ENCODE measurements around the gene SLC20A1. TPM values are rescaled to one million over a fixed set of nuclear protein-coding genes. Genes with fewer than 3 reads are reported as not detected.
"Not testable (repeated sequence)": the region's sequence is repeated elsewhere in the genome, so short reads cannot be mapped to it uniquely, and the experiment has no call there.

The SLC20A1 gene
- total RNA-seq, 1 donor from 2014 or later = 43.5 TPM

- DNase-seq = no peak
- no peaks in the 10 kb centered on the region for H3K4me1 ChIP-seq
Measured at GRCh38 chr2:112607680-112608438, 37.9 kb upstream of the SLC20A1 start.

GRCh38 chr2:112609320-112609719 is 36.4 kb upstream of the SLC20A1 start:
- H3K27me3 ChIP-seq (ENCODE audit: low read depth); H3K4me3 ChIP-seq; DNase-seq; H3K4me1 ChIP-seq; H3K9me3 ChIP-seq; ATAC-seq; H3K36me3 ChIP-seq; H3K27ac ChIP-seq; intact Hi-C loops (cut with DNase I): not testable (repeated sequence)

More at GRCh38 chr2:112607680-112608438, 37.9 kb upstream of the SLC20A1 start:
- H3K4me3 ChIP-seq = no peak overlapping the region
- H3K9me3 ChIP-seq = no peaks in the 10 kb centered on the region
- no peaks in the 10 kb centered on the region for H3K27me3 ChIP-seq (ENCODE audit: low read depth)
- H3K27ac ChIP-seq = no peak overlapping the region
- no peaks in the 10 kb centered on the region for H3K36me3 ChIP-seq
- TF ChIP-seq, protein P1, sequence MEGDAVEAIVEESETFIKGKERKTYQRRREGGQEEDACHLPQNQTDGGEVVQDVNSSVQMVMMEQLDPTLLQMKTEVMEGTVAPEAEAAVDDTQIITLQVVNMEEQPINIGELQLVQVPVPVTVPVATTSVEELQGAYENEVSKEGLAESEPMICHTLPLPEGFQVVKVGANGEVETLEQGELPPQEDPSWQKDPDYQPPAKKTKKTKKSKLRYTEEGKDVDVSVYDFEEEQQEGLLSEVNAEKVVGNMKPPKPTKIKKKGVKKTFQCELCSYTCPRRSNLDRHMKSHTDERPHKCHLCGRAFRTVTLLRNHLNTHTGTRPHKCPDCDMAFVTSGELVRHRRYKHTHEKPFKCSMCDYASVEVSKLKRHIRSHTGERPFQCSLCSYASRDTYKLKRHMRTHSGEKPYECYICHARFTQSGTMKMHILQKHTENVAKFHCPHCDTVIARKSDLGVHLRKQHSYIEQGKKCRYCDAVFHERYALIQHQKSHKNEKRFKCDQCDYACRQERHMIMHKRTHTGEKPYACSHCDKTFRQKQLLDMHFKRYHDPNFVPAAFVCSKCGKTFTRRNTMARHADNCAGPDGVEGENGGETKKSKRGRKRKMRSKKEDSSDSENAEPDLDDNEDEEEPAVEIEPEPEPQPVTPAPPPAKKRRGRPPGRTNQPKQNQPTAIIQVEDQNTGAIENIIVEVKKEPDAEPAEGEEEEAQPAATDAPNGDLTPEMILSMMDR (IDR thresholded peaks at IDR 0.05) = no peak
- intact Hi-C loops (cut with DNase I) = no loop called here
- ATAC-seq = no peak

DNA sequence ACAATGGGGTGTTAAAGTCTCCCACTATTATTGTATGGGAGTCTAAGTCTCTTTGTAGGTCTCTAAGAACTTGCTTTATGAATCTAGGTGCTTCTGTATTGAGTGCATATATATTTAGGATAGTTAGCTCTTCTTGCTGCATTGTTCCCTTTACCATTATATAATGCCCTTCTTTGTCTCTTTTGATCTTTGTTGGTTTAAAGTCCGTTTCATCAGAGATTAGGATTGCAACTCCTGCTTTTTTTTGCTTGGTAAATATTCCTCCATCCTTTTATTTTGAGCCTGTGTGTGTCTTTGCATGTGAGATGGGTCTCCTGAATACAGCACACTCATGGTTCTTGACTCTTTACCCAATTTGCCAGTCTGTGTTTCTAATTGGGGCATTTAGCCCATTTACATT is 33.5 kb upstream of the SLC20A1 start:
- H3K27me3 ChIP-seq (ENCODE audit: low read depth); H3K9me3 ChIP-seq; H3K27ac ChIP-seq; H3K36me3 ChIP-seq; H3K4me3 ChIP-seq; DNase-seq; ATAC-seq; H3K4me1 ChIP-seq; intact Hi-C loops (cut with DNase I): not testable (repeated sequence)

- Histone ChIP-seq H3K27ac (no peak overlapping the region), H3K4me1 (no peaks in the 10 kb centered on the region), H3K9me3 (no peaks in the 10 kb centered on the region), H3K36me3 (no peaks in the 10 kb centered on the region), H3K27me3 (ENCODE audit: low read depth) (no peaks in the 10 kb centered on the region), H3K4me3 (no peak overlapping the region)
- TF ChIP-seq, protein P1 (IDR thresholded peaks at IDR 0.05) = no peak
- intact Hi-C loops (cut with DNase I) = no loop called here
- ATAC-seq (no peak), DNase-seq (no peak)
Measured at GRCh38 chr2:112614201-112614840, 31.4 kb upstream of the SLC20A1 start.

- H3K4me3 ChIP-seq = no peak overlapping the region
- H3K27me3 ChIP-seq (ENCODE audit: low read depth) = no peaks in the 10 kb centered on the region
- H3K36me3 ChIP-seq = no peaks in the 10 kb centered on the region
- H3K27ac ChIP-seq = no peak overlapping the region
- H3K4me1 ChIP-seq = no peaks in the 10 kb centered on the region
- intact Hi-C loops (cut with DNase I) = no loop called here
- TF ChIP-seq, protein P1 (IDR thresholded peaks at IDR 0.05) = no peak
- no peaks in the 10 kb centered on the region for H3K9me3 ChIP-seq
- DNase-seq (no peak), ATAC-seq (no peak)
Measured at GRCh38 chr2:112615051-112615450, 30.7 kb upstream of the SLC20A1 start.

- intact Hi-C loops (cut with DNase I); ATAC-seq; H3K4me3 ChIP-seq; H3K4me1 ChIP-seq; H3K9me3 ChIP-seq; H3K27me3 ChIP-seq (ENCODE audit: low read depth); DNase-seq; H3K27ac ChIP-seq; H3K36me3 ChIP-seq: not testable (repeated sequence)
Measured at GRCh38 chr2:112615798-112616197, 29.9 kb upstream of the SLC20A1 start.

DNA sequence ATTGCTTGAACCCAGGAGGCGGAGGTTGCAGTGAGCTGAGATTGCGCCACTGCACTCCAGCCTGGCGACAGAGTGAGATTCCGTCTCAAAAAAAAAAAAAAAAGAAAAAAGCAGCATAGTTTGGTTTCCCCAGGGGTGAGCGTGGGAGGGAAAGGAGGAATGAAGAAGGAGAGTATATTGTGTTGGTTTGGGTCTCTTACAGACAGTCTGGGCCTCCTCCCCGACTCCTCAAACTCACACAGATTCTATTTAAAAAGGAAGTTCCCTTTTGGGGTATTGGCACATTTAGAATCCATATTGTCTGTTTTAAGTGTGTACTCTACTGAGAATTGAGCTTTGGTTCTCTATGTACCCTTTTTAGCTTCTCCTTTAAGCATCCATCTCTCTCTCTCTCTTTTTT is 27.4 kb upstream of the SLC20A1 start:
- intact Hi-C loops (cut with DNase I) = no loop called here
- Histone ChIP-seq H3K9me3 (no peaks in the 10 kb centered on the region), H3K27ac (no peak overlapping the region), H3K27me3 (ENCODE audit: low read depth) (no peaks in the 10 kb centered on the region), H3K4me3 (no peak overlapping the region), H3K36me3 (no peaks in the 10 kb centered on the region), H3K4me1 (no peaks in the 10 kb centered on the region)
- TF ChIP-seq, protein P1 (IDR thresholded peaks at IDR 0.05) = no peak
- ATAC-seq = peak in 1 of 2 donors; percentile 10
- DNase-seq = no peak

All from lower lobe of right lung (tissue), 2 donors.